HepG2 (cell line): Measurements from ENCODE around the gene MZF1. TPM values are rescaled to one million over a fixed set of nuclear protein-coding genes. Genes with fewer than 3 reads are reported as not detected.

Experiments used
- ATAC-seq: fragments of 200-7000 bp; cut with Tn5 transposase; 3 replicates; pipeline ENCODE4 v1.9.1; 2020; ENCODE audit warnings: mild to moderate bottlenecking, moderate library complexity
- BruUV-seq: library from RNA; stranded (reverse); fragments of 400-500 nt; replicated peaks from 2 replicates; lab custom pipeline; 2021; lab: Mats Ljungman, UMichigan
- CTCF ChIA-PET: fragments of 300-600 bp; formaldehyde crosslinking; extraction: SDS; loops from one replicate; lab custom pipeline; 2021; ENCODE audit warnings: low total read pairs, inconsistent platforms, low intra/inter-chr PET ratio; lab: Yijun Ruan, JAX
- POLR2A ChIA-PET: fragments of 350-600 bp; sonication (Branson Sonifier 250); formaldehyde crosslinking; loops from one replicate; lab custom pipeline; 2020; ENCODE audit warnings: antibody characterized with exemption, inconsistent platforms; lab: Yijun Ruan, JAX
- DNase-seq: peaks from one replicate; pipeline ENCODE4 v3.0.0-alpha.2; 2015; ENCODE audit warnings: low spot score
- FAIRE-seq: peaks from 3 replicates; lab custom pipeline; 2011; peaks lifted over from hg19 to GRCh38; lab: Jason Lieb, UNC
- H2AFZ ChIP-seq: one replicate; pipeline ENCODE4 v1.6.1; 2011; ENCODE audit warnings: low read length, inconsistent platforms
- H3K27ac ChIP-seq: fragments of 300-600 bp; 3 replicates; pipeline ENCODE4 v1.8.0; 2011; ENCODE audit warnings: mixed run types, mild to moderate bottlenecking, mixed read lengths, low read length, inconsistent platforms; ENCODE audit not compliant: insufficient read depth; ENCODE audit errors: extremely low read length
- H3K27me3 ChIP-seq, 2 experiments: fragments of 200-600 bp in 1 of 2; 2 replicates in 1 of 2; 3 replicates in 1 of 2; pipeline versions ENCODE4 v1.6.0 to v1.8.0; 2011; ENCODE audit warnings: low read length in 2 of 2, mild to moderate bottlenecking in 2 of 2, moderate library complexity in 2 of 2, inconsistent platforms in 1 of 2; ENCODE audit not compliant: insufficient read depth in 2 of 2, control insufficient read depth in 1 of 2
- H3K36me3 ChIP-seq, 2 experiments: fragments of 200-600 bp in 1 of 2; replicated peaks in 1 of 2; 2 replicates in 1 of 2; 3 replicates in 1 of 2; pipeline versions ENCODE4 v1.5.1 to v1.8.0; 2011; ENCODE audit warnings: low read length in 2 of 2, inconsistent platforms in 1 of 2; ENCODE audit not compliant: insufficient read depth in 2 of 2, control insufficient read depth in 1 of 2
- H3K4me1 ChIP-seq: 2 replicates; pipeline ENCODE4 v1.5.1; 2012; ENCODE audit warnings: low read length, inconsistent platforms; ENCODE audit not compliant: insufficient read depth
- H3K4me2 ChIP-seq: 2 replicates; pipeline ENCODE4 v1.6.0; 2011; ENCODE audit warnings: low read depth, low read length, inconsistent platforms
- H3K4me3 ChIP-seq, 3 experiments: fragments of 200-600 bp in 1 of 3; sonication (generic), shearing (Covaris generic) in 1 of 3; replicated peaks in 1 of 3; 2 replicates each; pipeline ENCODE4 v1.5.1; 2011 to 2016; ENCODE audit warnings: low read length in 3 of 3, inconsistent platforms in 2 of 3, low read depth in 2 of 3, mild to moderate bottlenecking in 2 of 3, control low read depth in 1 of 3, mixed read lengths in 1 of 3; ENCODE audit not compliant: insufficient read depth in 1 of 3
- H3K79me2 ChIP-seq: one replicate; pipeline ENCODE4 v1.6.1; 2011; ENCODE audit warnings: low read length, inconsistent platforms; ENCODE audit not compliant: insufficient read depth
- H3K9ac ChIP-seq: 2 replicates; pipeline ENCODE4 v1.6.0; 2011; ENCODE audit warnings: mild to moderate bottlenecking, low read depth, low read length, inconsistent platforms; ENCODE audit not compliant: insufficient read depth
- H3K9me3 ChIP-seq: 2 replicates; pipeline ENCODE4 v1.5.1; 2012; ENCODE audit warnings: mild to moderate bottlenecking, low read length
- H4K20me1 ChIP-seq: 2 replicates; pipeline ENCODE4 v1.6.0; 2011; ENCODE audit warnings: inconsistent platforms, mild to moderate bottlenecking, low read length, moderate library complexity; ENCODE audit not compliant: insufficient read depth
- ARNT2 ChIP-seq: sonication (generic); formaldehyde crosslinking; IDR thresholded peaks from 2 replicates; pipeline ENCODE4 v1.8.0; 2022; ENCODE audit warnings: mild to moderate bottlenecking, low read depth, missing genetic modification reagents, moderate library complexity
- CBFB ChIP-seq: sonication (generic); formaldehyde crosslinking; IDR thresholded peaks from 2 replicates; pipeline ENCODE4 v1.4.0; 2020; ENCODE audit warnings: missing genetic modification reagents
- NFE2L1 ChIP-seq: sonication (generic); formaldehyde crosslinking; IDR thresholded peaks from 2 replicates; pipeline ENCODE4 v1.4.0; 2020; ENCODE audit warnings: missing genetic modification reagents, mild to moderate bottlenecking, borderline replicate concordance
- NFRKB ChIP-seq: fragments of 450-650 bp; IDR thresholded peaks from 2 replicates; pipeline ENCODE4 v1.6.1; 2017
- PHF5A ChIP-seq: IDR thresholded peaks from one replicate; pipeline ENCODE4 v1.6.1; 2018; ENCODE audit warnings: low read depth, missing genetic modification reagents; ENCODE audit not compliant: unreplicated experiment
- RFX1 ChIP-seq: fragments of 450-650 bp; IDR thresholded peaks from 2 replicates; pipeline ENCODE4 v1.6.1; 2017
- SMC3 ChIP-seq: IDR thresholded peaks from 2 replicates; pipeline ENCODE4 v1.6.1; 2011; ENCODE audit warnings: low read length, improper control_type of control experiment
- SP5 ChIP-seq: IDR thresholded peaks from 2 replicates; pipeline ENCODE4 v1.6.1; 2016; ENCODE audit warnings: low read depth, borderline replicate concordance
- ZMYM4 ChIP-seq: sonication (generic); formaldehyde crosslinking; IDR thresholded peaks from 2 replicates; pipeline ENCODE4 v1.8.1; 2023; ENCODE audit warnings: mild to moderate bottlenecking, missing genetic modification reagents
- ZNF143 ChIP-seq: sonication (generic); formaldehyde crosslinking; IDR thresholded peaks from 2 replicates; pipeline ENCODE4 v1.4.0; 2020; ENCODE audit warnings: missing genetic modification reagents
- ZNF225 ChIP-seq: sonication (generic); formaldehyde crosslinking; IDR thresholded peaks from 2 replicates; pipeline ENCODE4 v1.4.0; 2020; ENCODE audit warnings: mild to moderate bottlenecking, missing genetic modification reagents
- ZNF329 ChIP-seq: sonication (generic); formaldehyde crosslinking; IDR thresholded peaks from 2 replicates; pipeline ENCODE4 v1.9.0; 2021; ENCODE audit warnings: low read depth, mild to moderate bottlenecking, missing genetic modification reagents
- ZNF615 ChIP-seq: sonication (generic); formaldehyde crosslinking; IDR thresholded peaks from 2 replicates; pipeline ENCODE4 v1.5.0; 2020; ENCODE audit warnings: mild to moderate bottlenecking, missing genetic modification reagents, borderline replicate concordance
- ZNF616 ChIP-seq: sonication (generic); formaldehyde crosslinking; IDR thresholded peaks from 2 replicates; pipeline ENCODE4 v1.5.0; 2020; ENCODE audit warnings: low read depth, mild to moderate bottlenecking, missing genetic modification reagents
- ZNF766 ChIP-seq: sonication (generic); formaldehyde crosslinking; IDR thresholded peaks from 2 replicates; pipeline ENCODE4 v1.5.0; 2020; ENCODE audit warnings: missing genetic modification reagents, borderline replicate concordance
- ZNF781 ChIP-seq: sonication (generic); formaldehyde crosslinking; IDR thresholded peaks from 2 replicates; pipeline ENCODE4 v1.5.1; 2020; ENCODE audit warnings: borderline replicate concordance, mild to moderate bottlenecking, missing genetic modification reagents; ENCODE audit errors: not compliant biosample characterization
- ZNF816 ChIP-seq: sonication (generic); formaldehyde crosslinking; IDR thresholded peaks from 2 replicates; pipeline ENCODE4 v1.8.0; 2022; ENCODE audit warnings: missing genetic modification reagents, mild to moderate bottlenecking, borderline replicate concordance
- WGBS: methylation state at CpG from one replicate; pipeline ENCODE4 v1.1.6; 2017; ENCODE audit warnings: low lambda C conversion rate; 5-methylcytosine and 5-hydroxymethylcytosine counted together
- in situ Hi-C: cut with HindIII; loops from 2 replicates; pipeline ENCODE4 v1.10.0; 2017; ENCODE audit warnings: low pct_unique_long_range_greater_than_20kb; ENCODE audit not compliant: extremely low pct_ligation_motif_present
- intact Hi-C: fragments of 100-400 bp; cut with micrococcal nuclease; formaldehyde crosslinking; loops from one replicate; pipeline ENCODE4 v1.10.0; 2022; ENCODE audit not compliant: unreplicated experiment
- polyA plus RNA-seq, 8 experiments: library from polyadenylated mRNA; depleted of rRNA in 3 of 8; stranded (reverse) in 7 of 8; unstranded in 1 of 8; fragments of >200 nt; fragmentation: Illumina TruSeq in 4 of 8; extraction: Trizol in 4 of 8; gene quantifications; 2 replicates each; pipeline versions ENCODE4 v1.2.1 to v1.2.3, GENCODE V29; 2011 to 2016; ENCODE audit warnings: low read depth in 4 of 8, missing spikeins in 1 of 8, mixed read lengths in 1 of 8; ENCODE audit not compliant: insufficient read depth in 1 of 8
- total RNA-seq, 5 experiments: library from RNA; depleted of rRNA; stranded (reverse); fragments of >200 nt; fragmentation: Illumina TruSeq; extraction: Trizol; gene quantifications; 2 replicates each; pipeline ENCODE4 v1.2.3, GENCODE V29; 2016; ENCODE audit warnings: low read depth in 1 of 5
- TF ChIP-seq, protein P1 (sequence below): sonication (generic); formaldehyde crosslinking; IDR thresholded peaks from 2 replicates; pipeline ENCODE4 v1.5.0; 2020; ENCODE audit warnings: mild to moderate bottlenecking, missing genetic modification reagents, borderline replicate concordance
- TF ChIP-seq, protein P2 (sequence below): sonication (generic); formaldehyde crosslinking; IDR thresholded peaks from 2 replicates; pipeline ENCODE4 v1.5.0; 2020; ENCODE audit warnings: mild to moderate bottlenecking, missing genetic modification reagents, moderate library complexity

MZF1 gene
- total and polyA plus RNA-seq, 2 of the 13 experiments (the other 11 are each of a cell fraction or from before 2014, with no cell fraction given), result 3.1 to 8.1 TPM

DNA sequence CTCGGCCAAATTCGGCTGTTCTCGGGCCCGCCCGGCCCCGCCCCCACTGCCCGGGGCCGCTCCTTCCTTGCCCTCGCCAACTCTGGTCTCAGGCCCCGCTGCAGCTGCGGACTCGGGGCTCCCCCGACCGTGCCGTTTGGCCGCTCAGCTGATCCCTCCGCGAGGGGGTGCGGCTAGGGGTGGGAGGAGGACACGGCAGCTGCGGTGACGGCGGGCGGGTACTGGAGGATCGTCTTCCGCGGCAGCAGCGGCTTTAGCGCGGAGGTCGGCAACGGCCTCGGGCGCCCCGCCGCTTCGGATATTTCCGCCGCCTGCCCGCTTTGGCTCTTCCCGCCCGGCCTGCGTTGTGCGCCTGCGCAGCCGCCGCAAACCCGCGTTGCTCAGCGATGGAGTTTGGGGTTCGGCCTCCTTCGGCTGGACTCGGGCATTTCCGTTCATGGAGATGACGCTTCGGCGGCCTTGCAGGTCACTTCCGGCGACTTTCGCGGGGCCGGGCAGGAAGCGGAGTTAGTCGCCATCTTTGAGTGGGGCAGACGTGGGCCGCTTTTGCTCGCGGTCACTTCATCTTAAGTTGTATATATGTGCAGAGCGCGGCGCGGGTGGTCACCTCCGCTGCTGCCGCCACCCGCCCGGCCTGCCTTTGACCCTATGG lies 14.4 kb downstream of the MZF1 start:
- Histone ChIP-seq H3K79me2 (peaks cover 33% of the 10 kb centered on the region), H3K4me2 (peak overlapping the region; percentile 95), H4K20me1 (no peaks in the 10 kb centered on the region), H3K4me3 (peak overlapping the region; percentile 71 to 84 (median 84)), H3K27ac (peak overlapping the region; percentile 96), H3K9ac (peak overlapping the region; percentile 98), H3K4me1 (peaks cover 34% of the 10 kb centered on the region), H2AFZ (no peak overlapping the region), H3K36me3 (peaks cover 8 to 9% of the 10 kb centered on the region in 2 experiments; a peak in 4 of 5 replicates), H3K27me3 (no peaks in the 10 kb centered on the region), H3K9me3 (no peaks in the 10 kb centered on the region)
- 3% methylated on average over 7 of the region's 76 CpGs for WGBS
- no TSS peak for BruUV-seq
- FAIRE-seq (no peak), DNase-seq (peak; percentile 95), ATAC-seq (peak; percentile 66)
- CTCF ChIA-PET, result no interaction called here
- POLR2A ChIA-PET, result interaction anchor here (1.0 to 3.9 kb wide), 14 partner anchors 8 to 196 kb away, joined by 3 to 42 read pairs (median 8); partner anchors contain the start of genes MZF1, SLC27A5, TRIM28 and ZBTB45
- intact Hi-C loops, result no loop called here
- in situ Hi-C loops, result no loop called here
- no peak for TF ChIP-seq ZNF781 (CRISPR knock-in tag)
- TF ChIP-seq PHF5A, result peak; percentile 28
- TF ChIP-seq NFRKB, result 0 out of 2 replicates have a peak, but pooled peaks have one; percentile 51
- TF ChIP-seq CBFB, result no peak; the same call in 1 of the 2 replicates
- TF ChIP-seq ZNF766, result 0 out of 2 replicates have a peak, but pooled peaks have one; percentile 58
- no peak for TF ChIP-seq SMC3
- TF ChIP-seq ZNF329 (CRISPR knock-in tag), result peak; percentile 80; the same call in 1 of the 2 replicates
- peak; percentile 74; the same call in 1 of the 2 replicates for TF ChIP-seq ARNT2 (CRISPR knock-in tag)
- TF ChIP-seq, protein P1, sequence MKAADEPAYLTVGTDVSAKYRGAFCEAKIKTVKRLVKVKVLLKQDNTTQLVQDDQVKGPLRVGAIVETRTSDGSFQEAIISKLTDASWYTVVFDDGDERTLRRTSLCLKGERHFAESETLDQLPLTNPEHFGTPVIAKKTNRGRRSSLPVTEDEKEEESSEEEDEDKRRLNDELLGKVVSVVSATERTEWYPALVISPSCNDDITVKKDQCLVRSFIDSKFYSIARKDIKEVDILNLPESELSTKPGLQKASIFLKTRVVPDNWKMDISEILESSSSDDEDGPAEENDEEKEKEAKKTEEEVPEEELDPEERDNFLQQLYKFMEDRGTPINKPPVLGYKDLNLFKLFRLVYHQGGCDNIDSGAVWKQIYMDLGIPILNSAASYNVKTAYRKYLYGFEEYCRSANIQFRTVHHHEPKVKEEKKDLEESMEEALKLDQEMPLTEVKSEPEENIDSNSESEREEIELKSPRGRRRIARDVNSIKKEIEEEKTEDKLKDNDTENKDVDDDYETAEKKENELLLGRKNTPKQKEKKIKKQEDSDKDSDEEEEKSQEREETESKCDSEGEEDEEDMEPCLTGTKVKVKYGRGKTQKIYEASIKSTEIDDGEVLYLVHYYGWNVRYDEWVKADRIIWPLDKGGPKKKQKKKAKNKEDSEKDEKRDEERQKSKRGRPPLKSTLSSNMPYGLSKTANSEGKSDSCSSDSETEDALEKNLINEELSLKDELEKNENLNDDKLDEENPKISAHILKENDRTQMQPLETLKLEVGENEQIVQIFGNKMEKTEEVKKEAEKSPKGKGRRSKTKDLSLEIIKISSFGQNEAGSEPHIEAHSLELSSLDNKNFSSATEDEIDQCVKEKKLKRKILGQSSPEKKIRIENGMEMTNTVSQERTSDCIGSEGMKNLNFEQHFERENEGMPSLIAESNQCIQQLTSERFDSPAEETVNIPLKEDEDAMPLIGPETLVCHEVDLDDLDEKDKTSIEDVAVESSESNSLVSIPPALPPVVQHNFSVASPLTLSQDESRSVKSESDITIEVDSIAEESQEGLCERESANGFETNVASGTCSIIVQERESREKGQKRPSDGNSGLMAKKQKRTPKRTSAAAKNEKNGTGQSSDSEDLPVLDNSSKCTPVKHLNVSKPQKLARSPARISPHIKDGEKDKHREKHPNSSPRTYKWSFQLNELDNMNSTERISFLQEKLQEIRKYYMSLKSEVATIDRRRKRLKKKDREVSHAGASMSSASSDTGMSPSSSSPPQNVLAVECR (CRISPR knock-in tag), result peak; percentile 64; the same call in 1 of the 2 replicates
- no peak for TF ChIP-seq NFE2L1 (CRISPR knock-in tag)
- peak; percentile 60; the same call in 1 of the 2 replicates for TF ChIP-seq RFX1
- peak; percentile 74 for TF ChIP-seq ZNF816 (CRISPR knock-in tag)
- TF ChIP-seq ZNF615, result no peak
- peak; percentile 60; the same call in 1 of the 2 replicates for TF ChIP-seq SP5
- peak; percentile 22; the same call in 1 of the 2 replicates for TF ChIP-seq ZNF616
- peak; percentile 57; the same call in 1 of the 2 replicates for TF ChIP-seq ZNF143 (CRISPR knock-in tag)
- TF ChIP-seq ZNF225 (CRISPR knock-in tag), result peak; percentile 91
- 0 out of 2 replicates have a peak, but pooled peaks have one; percentile 51 for TF ChIP-seq ZMYM4 (CRISPR knock-in tag)
- TF ChIP-seq, protein P2, sequence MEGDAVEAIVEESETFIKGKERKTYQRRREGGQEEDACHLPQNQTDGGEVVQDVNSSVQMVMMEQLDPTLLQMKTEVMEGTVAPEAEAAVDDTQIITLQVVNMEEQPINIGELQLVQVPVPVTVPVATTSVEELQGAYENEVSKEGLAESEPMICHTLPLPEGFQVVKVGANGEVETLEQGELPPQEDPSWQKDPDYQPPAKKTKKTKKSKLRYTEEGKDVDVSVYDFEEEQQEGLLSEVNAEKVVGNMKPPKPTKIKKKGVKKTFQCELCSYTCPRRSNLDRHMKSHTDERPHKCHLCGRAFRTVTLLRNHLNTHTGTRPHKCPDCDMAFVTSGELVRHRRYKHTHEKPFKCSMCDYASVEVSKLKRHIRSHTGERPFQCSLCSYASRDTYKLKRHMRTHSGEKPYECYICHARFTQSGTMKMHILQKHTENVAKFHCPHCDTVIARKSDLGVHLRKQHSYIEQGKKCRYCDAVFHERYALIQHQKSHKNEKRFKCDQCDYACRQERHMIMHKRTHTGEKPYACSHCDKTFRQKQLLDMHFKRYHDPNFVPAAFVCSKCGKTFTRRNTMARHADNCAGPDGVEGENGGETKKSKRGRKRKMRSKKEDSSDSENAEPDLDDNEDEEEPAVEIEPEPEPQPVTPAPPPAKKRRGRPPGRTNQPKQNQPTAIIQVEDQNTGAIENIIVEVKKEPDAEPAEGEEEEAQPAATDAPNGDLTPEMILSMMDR (CRISPR knock-in tag), result 0 out of 2 replicates have a peak, but pooled peaks have one; percentile 9
